WI38 (cell line): ENCODE data around the gene DPP8.

Experiments used
- H3K4me3 ChIP-seq: 2 replicates; pipeline ENCODE4 v1.5.1; 2011; ENCODE audit warnings: low read depth, mild to moderate bottlenecking, control low read depth, low read length
- TF ChIP-seq, protein P1 (sequence below): IDR thresholded peaks from 2 replicates; pipeline ENCODE4 v1.5.1; 2012; ENCODE audit warnings: low read depth, mild to moderate bottlenecking, control low read depth, low read length

DPP8 gene

DNA sequence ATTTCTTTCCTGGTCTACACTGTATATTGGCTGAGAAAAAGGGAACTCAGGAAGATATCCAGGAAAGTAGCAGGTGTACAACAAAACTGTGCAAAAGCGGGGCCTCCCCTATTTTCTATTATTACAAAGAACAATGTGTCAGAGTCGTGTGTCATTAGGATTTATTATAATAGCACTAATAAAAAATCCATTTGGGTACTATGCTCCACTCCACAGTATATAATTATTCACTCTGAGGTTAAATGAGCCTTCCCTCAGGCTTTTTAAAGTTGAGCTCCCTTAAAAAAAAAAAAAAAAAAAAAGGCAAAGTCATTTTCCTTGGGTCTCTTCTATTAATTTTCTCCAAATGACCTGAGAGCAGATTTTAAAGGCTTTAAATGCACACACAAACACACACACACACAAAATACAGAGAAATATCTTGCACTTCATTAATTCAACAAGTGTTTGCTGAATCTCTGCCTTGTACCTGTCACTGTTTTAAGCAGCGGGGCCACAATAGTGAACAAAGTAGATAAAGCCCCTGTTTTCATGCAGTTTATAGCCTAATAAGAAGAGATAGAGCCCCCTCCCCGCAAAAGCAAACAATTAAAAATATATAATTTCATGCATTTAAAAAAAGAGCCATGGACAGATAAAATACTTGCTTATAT, 1.3 kb upstream of the DPP8 start:
- TF ChIP-seq, protein P1, sequence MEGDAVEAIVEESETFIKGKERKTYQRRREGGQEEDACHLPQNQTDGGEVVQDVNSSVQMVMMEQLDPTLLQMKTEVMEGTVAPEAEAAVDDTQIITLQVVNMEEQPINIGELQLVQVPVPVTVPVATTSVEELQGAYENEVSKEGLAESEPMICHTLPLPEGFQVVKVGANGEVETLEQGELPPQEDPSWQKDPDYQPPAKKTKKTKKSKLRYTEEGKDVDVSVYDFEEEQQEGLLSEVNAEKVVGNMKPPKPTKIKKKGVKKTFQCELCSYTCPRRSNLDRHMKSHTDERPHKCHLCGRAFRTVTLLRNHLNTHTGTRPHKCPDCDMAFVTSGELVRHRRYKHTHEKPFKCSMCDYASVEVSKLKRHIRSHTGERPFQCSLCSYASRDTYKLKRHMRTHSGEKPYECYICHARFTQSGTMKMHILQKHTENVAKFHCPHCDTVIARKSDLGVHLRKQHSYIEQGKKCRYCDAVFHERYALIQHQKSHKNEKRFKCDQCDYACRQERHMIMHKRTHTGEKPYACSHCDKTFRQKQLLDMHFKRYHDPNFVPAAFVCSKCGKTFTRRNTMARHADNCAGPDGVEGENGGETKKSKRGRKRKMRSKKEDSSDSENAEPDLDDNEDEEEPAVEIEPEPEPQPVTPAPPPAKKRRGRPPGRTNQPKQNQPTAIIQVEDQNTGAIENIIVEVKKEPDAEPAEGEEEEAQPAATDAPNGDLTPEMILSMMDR, result no peak
- no peak overlapping the region for H3K4me3 ChIP-seq

DNA sequence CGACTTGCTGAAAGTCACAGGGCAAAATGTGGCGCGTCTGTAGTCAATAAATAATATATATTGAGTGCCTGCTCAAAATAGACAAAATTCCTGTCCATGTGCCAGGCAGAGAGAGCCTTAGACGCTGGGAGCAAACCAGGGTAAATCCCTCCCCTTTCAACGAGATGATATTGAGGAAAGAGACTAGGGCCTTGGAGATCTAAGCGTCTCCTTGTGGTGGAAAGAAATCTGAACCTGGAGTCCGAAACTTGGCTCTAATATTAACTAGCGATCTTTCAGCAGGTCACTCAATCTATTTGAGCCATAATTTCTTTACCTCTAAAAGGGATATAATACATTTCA, 348 bp upstream of the DPP8 start:
- H3K4me3 ChIP-seq, result peak overlapping the region; percentile 98

DNA sequence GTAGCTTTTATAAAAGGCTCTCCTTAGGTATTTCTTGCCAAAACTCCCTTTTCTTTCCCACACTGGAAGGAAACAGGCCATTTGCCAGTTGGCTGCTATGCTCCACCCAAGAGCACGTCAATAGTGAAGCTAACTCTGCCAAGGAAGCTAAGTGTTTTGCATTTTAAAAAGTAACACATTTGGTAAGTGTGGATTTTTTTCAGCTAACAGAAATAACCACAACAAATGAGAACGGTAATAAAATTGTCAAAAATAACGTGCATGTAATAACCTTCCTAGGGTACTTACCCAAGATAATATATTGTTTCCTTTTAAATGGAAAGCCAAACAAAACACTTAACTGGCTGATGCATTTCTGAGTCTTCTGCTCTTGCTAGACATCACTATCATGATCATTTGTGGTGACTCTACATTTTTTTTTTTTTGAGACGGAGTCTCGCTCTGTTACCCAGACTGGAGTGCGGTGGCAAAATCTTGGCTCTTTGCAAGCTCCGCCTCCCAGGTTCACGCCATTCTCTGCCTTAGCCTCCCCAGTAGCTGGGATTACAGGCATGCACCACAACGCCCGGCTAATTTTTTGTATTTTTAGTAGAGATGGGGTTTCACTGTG, 4.6 kb downstream of the DPP8 start:
- TF ChIP-seq, protein P1, result no peak
- no peak overlapping the region for H3K4me3 ChIP-seq

More for the DNA sequence above, 348 bp upstream of the DPP8 start:
- TF ChIP-seq, protein P1, result no peak

- no peak overlapping the region for H3K4me3 ChIP-seq
- TF ChIP-seq, protein P1, result no peak
These were observed 5.3 kb downstream of the DPP8 start for GRCh38 chr15:65512189-65512588.

- TF ChIP-seq, protein P1, result no peak
- H3K4me3 ChIP-seq, result no peak overlapping the region
These were observed 8.2 kb downstream of the DPP8 start for GRCh38 chr15:65509321-65509720.

DNA sequence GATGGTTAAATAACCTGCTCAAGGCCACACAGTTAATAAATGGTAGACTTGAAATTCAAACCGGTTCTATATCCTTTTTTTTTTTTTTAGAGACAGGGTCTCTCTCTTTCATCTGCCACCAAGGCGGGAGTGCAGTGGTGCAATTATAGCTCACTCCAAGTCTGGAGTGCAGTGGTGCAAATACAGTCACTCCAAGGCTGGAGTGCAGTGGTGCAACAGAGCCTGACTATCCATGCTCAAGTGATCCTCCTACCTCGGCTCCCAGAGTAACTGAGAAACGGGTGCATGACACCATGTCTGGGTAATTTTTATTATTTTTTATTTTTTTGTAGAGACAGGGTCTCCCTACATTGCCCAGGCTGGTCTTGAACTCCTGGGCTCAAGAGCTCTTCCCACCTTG, 23.4 kb downstream of the DPP8 start:
- TF ChIP-seq, protein P1, result no peak

DNA sequence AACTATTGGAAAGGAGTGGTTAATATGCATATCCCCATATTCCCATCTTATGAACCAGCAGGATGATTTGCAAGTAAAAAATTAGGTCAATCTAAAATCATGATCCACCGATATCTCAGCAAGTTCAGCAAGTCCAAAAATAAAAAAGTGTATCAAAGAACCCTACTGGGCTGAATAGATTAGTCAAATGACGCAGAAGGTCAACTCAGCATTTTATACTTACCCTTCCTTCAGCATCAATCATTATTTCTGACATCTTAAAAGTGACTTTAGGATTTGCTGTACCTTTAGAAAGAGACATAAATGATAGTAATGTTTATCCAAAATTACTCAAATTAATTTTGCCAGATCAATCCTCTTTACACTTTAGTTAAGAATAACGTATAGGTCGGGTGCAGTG, 32.6 kb downstream of the DPP8 start:
- TF ChIP-seq, protein P1, result no peak
- H3K4me3 ChIP-seq, result no peak overlapping the region

More for the DNA sequence above, 23.4 kb downstream of the DPP8 start:
- no peak overlapping the region for H3K4me3 ChIP-seq
